ENCODE measurements around the gene CREBRF.

CREBRF gene

DNA sequence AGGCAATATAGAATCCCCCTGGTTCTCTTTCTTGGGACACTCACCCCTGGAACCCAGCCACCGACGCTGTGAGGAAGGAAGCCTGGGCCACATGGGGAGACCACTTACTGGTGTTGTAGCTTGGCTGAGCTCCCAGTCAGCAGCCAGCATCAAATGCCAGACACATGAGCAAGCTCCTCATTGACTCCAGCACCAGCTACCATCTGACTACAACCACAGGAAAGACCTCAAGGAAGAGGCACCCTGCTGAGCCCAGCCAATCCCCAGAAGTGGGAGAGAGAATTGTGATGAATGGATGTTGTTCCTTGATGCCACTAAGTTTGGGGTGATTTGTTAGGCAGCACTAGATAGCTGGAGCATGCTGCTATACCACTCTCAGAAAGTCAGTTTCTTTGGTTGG, 124.2 kb downstream of the CREBRF start:
- no peaks in the 10 kb centered on the region for H3K36me3 ChIP-seq (replicated peaks; ENCODE audit: low read depth, low read length)
- no peak overlapping the region for H3K4me3 ChIP-seq (ENCODE audit: low read length)
- no peak overlapping the region for H3K4me2 ChIP-seq (ENCODE audit: low read length)
- H3K4me1 ChIP-seq (ENCODE audit: low read length) = no peaks in the 10 kb centered on the region
- H4K20me1 ChIP-seq (ENCODE audit: insufficient read depth, low read length) = no peaks in the 10 kb centered on the region
- no peak overlapping the region for H2AFZ ChIP-seq (ENCODE audit: low read depth, low read length)
- H3K9ac ChIP-seq (ENCODE audit: low read length) = no peak overlapping the region
- no peaks in the 10 kb centered on the region for H3K9me3 ChIP-seq (ENCODE audit: insufficient read depth, low read length)
- TF ChIP-seq, protein P1, sequence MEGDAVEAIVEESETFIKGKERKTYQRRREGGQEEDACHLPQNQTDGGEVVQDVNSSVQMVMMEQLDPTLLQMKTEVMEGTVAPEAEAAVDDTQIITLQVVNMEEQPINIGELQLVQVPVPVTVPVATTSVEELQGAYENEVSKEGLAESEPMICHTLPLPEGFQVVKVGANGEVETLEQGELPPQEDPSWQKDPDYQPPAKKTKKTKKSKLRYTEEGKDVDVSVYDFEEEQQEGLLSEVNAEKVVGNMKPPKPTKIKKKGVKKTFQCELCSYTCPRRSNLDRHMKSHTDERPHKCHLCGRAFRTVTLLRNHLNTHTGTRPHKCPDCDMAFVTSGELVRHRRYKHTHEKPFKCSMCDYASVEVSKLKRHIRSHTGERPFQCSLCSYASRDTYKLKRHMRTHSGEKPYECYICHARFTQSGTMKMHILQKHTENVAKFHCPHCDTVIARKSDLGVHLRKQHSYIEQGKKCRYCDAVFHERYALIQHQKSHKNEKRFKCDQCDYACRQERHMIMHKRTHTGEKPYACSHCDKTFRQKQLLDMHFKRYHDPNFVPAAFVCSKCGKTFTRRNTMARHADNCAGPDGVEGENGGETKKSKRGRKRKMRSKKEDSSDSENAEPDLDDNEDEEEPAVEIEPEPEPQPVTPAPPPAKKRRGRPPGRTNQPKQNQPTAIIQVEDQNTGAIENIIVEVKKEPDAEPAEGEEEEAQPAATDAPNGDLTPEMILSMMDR (IDR thresholded peaks at IDR 0.05; ENCODE audit: low read depth, low read length) = no peak
- H3K79me2 ChIP-seq (ENCODE audit: low read length) = no peaks in the 10 kb centered on the region
- no peaks in the 10 kb centered on the region for H3K27me3 ChIP-seq (ENCODE audit: low read depth, low read length)
- H3K27ac ChIP-seq (ENCODE audit: low read length) = no peak overlapping the region

DNA sequence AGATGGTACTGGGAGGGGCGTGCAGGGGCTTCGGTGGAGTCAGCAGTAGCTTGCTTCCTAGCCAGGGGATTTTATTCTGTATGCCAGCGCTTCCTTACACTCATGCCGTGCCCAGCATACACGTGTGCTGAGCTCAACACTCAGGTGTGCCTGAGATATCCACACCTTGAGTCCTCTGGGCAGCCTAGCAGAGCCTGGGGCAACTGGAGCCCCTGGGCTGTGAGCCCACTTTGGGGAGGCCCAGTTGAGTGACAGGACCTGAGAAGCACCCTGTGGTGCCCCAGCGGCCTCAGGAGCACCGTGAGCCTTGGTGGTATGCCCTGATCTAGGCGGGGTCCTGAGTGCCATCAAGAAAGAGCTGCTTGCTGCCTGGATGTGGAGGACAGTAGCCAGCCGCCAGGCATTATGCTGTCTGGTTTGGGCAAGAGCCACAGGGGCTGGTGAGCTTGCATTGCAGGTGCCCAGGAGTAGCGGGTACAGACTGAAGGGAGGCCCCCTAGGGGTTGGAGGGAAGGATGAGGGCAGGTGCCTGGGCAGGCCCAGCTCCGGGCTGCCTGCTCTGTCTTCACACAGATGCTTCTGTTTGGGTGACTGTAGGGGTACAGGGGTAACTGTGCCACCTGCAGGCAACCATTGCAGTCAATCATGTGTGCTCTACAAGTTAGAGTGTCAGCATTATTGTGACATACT, 131.0 kb downstream of the CREBRF start:
- no peaks in the 10 kb centered on the region for H3K36me3 ChIP-seq (replicated peaks; ENCODE audit: low read depth, low read length)
- no peaks in the 10 kb centered on the region for H4K20me1 ChIP-seq (ENCODE audit: insufficient read depth, low read length)
- H3K27ac ChIP-seq (ENCODE audit: low read length) = no peak overlapping the region
- no peaks in the 10 kb centered on the region for H3K27me3 ChIP-seq (ENCODE audit: low read depth, low read length)
- H3K9ac ChIP-seq (ENCODE audit: low read length) = no peak overlapping the region
- no peaks in the 10 kb centered on the region for H3K79me2 ChIP-seq (ENCODE audit: low read length)
- no peaks in the 10 kb centered on the region for H3K9me3 ChIP-seq (ENCODE audit: insufficient read depth, low read length)
- H3K4me2 ChIP-seq (ENCODE audit: low read length) = 0 out of 2 replicates have a peak overlapping the region, but pooled peaks have one; percentile 22
- H3K4me3 ChIP-seq (ENCODE audit: low read length) = no peak overlapping the region
- H3K4me1 ChIP-seq (ENCODE audit: low read length) = peaks cover 10% of the 10 kb centered on the region
- 0 out of 2 replicates have a peak overlapping the region, but pooled peaks have one; percentile 39 for H2AFZ ChIP-seq (ENCODE audit: low read depth, low read length)
- no peak for TF ChIP-seq EZH2phosphoT487 (IDR thresholded peaks at IDR 0.05; ENCODE audit: low read depth)
- TF ChIP-seq, protein P1 (IDR thresholded peaks at IDR 0.05; ENCODE audit: low read depth, low read length) = peak; percentile 51

DNA sequence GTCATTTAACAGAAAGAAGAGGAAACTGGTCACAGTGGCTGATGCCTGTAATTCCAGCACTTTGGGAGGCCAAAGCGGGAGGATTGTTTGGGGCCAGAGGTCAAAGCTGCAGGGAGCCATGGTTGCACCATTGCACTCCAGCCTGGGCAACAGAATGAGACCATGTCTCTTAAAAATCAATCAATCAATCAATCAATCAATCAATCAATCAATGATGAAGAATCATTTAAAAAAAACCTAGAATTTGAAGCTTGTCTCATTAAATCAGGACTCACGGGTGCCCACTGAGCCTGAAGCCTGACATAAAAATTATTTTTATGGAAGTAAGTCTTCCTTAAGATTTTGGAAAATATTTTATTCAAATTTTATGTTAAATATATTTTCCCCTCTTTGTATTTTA, 132.1 kb downstream of the CREBRF start:
- H3K79me2 ChIP-seq (ENCODE audit: low read length) = no peaks in the 10 kb centered on the region
- H3K27ac ChIP-seq (ENCODE audit: low read length) = no peak overlapping the region
- H3K36me3 ChIP-seq (replicated peaks; ENCODE audit: low read depth, low read length) = no peaks in the 10 kb centered on the region
- H4K20me1 ChIP-seq (ENCODE audit: insufficient read depth, low read length) = no peaks in the 10 kb centered on the region
- H2AFZ ChIP-seq (ENCODE audit: low read depth, low read length) = no peak overlapping the region
- no peaks in the 10 kb centered on the region for H3K27me3 ChIP-seq (ENCODE audit: low read depth, low read length)
- H3K4me1 ChIP-seq (ENCODE audit: low read length) = peaks cover 10% of the 10 kb centered on the region
- H3K9me3 ChIP-seq (ENCODE audit: insufficient read depth, low read length) = no peaks in the 10 kb centered on the region
- no peak for TF ChIP-seq EZH2phosphoT487 (IDR thresholded peaks at IDR 0.05; ENCODE audit: low read depth)
- TF ChIP-seq, protein P1 (IDR thresholded peaks at IDR 0.05; ENCODE audit: low read depth, low read length) = no peak
- H3K4me2 ChIP-seq (ENCODE audit: low read length) = no peak overlapping the region
- H3K9ac ChIP-seq (ENCODE audit: low read length) = no peak overlapping the region
- no peak overlapping the region for H3K4me3 ChIP-seq (ENCODE audit: low read length)

Measured in OCI-LY3 (cell line).